Measurements from ENCODE around the gene PTPRM. TPM values are rescaled to one million over a fixed set of nuclear protein-coding genes. Genes with fewer than 3 reads are reported as not detected.

Gene PTPRM
- total RNA-seq, 1 experiment from 2014 or later, result 11.1 TPM

DNA sequence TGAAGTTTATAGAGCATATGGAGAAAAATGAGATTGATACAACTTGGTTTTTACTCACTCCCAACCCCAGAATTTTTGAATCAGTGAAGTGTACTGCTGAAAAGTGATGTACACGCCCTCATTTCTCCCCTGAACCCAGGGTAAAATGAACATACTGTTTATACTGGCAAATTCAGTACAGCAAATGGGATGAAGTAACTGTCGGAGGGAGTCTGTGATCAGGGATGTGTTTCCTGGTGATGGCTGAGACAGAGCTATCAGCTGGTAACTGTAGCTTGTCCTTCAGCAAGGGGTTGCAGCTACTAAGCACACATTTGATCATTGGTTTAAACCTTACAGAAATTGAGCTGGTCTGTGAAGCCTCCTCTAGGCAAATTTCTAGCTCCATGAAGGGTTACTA lies 191.6 kb downstream of the PTPRM start:
- no peak overlapping the region for H3K27ac Mint-ChIP-seq
- no peaks in the 10 kb centered on the region for H3K36me3 Mint-ChIP-seq
- ATAC-seq (no peak), DNase-seq (ENCODE audit: low spot score) (no peak)
- peaks cover 20% of the 10 kb centered on the region for H3K4me1 Mint-ChIP-seq
- H3K4me3 Mint-ChIP-seq, result no peak overlapping the region
- H3K27me3 Mint-ChIP-seq (ENCODE audit: low read depth), result no peaks in the 10 kb centered on the region
- H3K9me3 Mint-ChIP-seq, result no peaks in the 10 kb centered on the region
- ChIA-PET CTCF (no interaction called here), POLR2A (no interaction called here)
- TF ChIP-seq ATF2 (CRISPR knock-in tag; IDR thresholded peaks at IDR 0.05; ENCODE audit: borderline replicate concordance, low read depth) (no peak), ZNF423 (CRISPR knock-in tag; IDR thresholded peaks at IDR 0.05) (no peak), TEAD1 (CRISPR knock-in tag; IDR thresholded peaks at IDR 0.05) (no peak), ZNF416 (CRISPR knock-in tag; IDR thresholded peaks at IDR 0.05) (no peak), SMAD4 (CRISPR knock-in tag; IDR thresholded peaks at IDR 0.05) (no peak), ERG (CRISPR knock-in tag; IDR thresholded peaks at IDR 0.05) (no peak), ESRRA (CRISPR knock-in tag; IDR thresholded peaks at IDR 0.05; ENCODE audit: borderline replicate concordance) (no peak), FOXP1 (CRISPR knock-in tag; IDR thresholded peaks at IDR 0.05; ENCODE audit: borderline replicate concordance) (no peak)
- TF ChIP-seq, protein P1, sequence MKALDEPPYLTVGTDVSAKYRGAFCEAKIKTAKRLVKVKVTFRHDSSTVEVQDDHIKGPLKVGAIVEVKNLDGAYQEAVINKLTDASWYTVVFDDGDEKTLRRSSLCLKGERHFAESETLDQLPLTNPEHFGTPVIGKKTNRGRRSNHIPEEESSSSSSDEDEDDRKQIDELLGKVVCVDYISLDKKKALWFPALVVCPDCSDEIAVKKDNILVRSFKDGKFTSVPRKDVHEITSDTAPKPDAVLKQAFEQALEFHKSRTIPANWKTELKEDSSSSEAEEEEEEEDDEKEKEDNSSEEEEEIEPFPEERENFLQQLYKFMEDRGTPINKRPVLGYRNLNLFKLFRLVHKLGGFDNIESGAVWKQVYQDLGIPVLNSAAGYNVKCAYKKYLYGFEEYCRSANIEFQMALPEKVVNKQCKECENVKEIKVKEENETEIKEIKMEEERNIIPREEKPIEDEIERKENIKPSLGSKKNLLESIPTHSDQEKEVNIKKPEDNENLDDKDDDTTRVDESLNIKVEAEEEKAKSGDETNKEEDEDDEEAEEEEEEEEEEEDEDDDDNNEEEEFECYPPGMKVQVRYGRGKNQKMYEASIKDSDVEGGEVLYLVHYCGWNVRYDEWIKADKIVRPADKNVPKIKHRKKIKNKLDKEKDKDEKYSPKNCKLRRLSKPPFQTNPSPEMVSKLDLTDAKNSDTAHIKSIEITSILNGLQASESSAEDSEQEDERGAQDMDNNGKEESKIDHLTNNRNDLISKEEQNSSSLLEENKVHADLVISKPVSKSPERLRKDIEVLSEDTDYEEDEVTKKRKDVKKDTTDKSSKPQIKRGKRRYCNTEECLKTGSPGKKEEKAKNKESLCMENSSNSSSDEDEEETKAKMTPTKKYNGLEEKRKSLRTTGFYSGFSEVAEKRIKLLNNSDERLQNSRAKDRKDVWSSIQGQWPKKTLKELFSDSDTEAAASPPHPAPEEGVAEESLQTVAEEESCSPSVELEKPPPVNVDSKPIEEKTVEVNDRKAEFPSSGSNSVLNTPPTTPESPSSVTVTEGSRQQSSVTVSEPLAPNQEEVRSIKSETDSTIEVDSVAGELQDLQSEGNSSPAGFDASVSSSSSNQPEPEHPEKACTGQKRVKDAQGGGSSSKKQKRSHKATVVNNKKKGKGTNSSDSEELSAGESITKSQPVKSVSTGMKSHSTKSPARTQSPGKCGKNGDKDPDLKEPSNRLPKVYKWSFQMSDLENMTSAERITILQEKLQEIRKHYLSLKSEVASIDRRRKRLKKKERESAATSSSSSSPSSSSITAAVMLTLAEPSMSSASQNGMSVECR (CRISPR knock-in tag; IDR thresholded peaks at IDR 0.05; ENCODE audit: borderline replicate concordance), result no peak
- TF ChIP-seq, protein P2, sequence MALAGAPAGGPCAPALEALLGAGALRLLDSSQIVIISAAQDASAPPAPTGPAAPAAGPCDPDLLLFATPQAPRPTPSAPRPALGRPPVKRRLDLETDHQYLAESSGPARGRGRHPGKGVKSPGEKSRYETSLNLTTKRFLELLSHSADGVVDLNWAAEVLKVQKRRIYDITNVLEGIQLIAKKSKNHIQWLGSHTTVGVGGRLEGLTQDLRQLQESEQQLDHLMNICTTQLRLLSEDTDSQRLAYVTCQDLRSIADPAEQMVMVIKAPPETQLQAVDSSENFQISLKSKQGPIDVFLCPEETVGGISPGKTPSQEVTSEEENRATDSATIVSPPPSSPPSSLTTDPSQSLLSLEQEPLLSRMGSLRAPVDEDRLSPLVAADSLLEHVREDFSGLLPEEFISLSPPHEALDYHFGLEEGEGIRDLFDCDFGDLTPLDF (CRISPR knock-in tag; IDR thresholded peaks at IDR 0.05), result no peak

DNA sequence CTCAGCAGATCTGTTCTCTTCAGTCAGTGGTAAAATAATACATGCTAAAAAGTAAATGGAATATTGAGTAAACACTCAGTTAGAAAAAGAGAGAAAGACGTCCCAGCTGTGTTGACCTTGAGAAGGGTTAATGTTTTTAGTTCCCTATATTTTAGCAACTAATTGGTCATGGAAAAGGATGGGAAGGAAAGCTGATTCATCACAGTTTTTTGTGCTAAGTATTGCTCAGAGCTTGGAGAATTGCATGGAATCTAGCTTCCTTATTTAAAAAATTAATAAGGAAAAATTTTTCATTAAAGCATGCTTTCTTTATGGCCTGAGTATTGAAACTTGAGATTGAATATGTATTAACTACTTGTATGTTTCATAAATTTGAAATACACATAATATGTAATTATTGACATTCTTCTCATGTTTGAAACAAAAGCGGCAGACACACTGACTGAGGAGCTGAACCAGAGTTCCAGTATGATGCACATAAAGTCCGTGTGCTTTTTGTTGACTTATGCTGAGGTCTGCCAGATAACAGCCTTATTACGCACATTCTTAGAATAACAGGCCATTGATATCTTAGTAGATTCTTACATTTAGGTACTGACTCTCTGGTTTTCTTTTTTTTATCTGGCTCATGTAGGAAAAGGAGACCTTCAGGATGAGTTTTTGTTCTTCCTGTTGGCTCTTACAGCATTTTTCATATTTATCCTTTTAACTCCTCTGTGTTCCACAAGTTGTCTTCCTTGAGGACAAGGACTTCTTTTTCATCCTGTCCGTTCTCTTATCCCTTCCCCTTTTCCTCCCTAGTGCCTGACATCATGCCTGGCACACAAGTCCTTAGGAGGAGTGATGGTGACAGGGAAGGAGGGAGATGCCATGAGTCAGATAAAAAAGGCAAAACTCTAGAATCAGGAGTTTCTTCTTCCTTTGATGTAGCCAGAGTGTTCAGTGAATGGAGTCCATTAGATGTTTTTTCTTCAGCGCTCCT lies 194.1 kb downstream of the PTPRM start:
- ATAC-seq (no peak), DNase-seq (ENCODE audit: low spot score) (no peak)
- ChIA-PET CTCF (interaction anchor here (1.1 kb wide), 1 partner anchor 29 kb away, joined by 3 read pairs; no protein-coding TSS in a partner anchor), POLR2A (no interaction called here)
- peaks cover 26% of the 10 kb centered on the region for H3K4me1 Mint-ChIP-seq
- TF ChIP-seq ETV6 (CRISPR knock-in tag; IDR thresholded peaks at IDR 0.05) (no peak), ZNF396 (CRISPR knock-in tag; IDR thresholded peaks at IDR 0.05; ENCODE audit: borderline replicate concordance) (no peak), CTCF (IDR thresholded peaks at IDR 0.05) (no peak), FOXJ3 (CRISPR knock-in tag; IDR thresholded peaks at IDR 0.05; ENCODE audit: borderline replicate concordance) (no peak), TP53 (CRISPR knock-in tag; IDR thresholded peaks at IDR 0.05) (no peak), SOX15 (CRISPR knock-in tag; IDR thresholded peaks at IDR 0.05) (no peak), SP1 (CRISPR knock-in tag; conservative IDR thresholded peaks at IDR 0.05) (no peak)
- no peaks in the 10 kb centered on the region for H3K9me3 Mint-ChIP-seq
- H3K4me3 Mint-ChIP-seq, result no peak overlapping the region
- H3K36me3 Mint-ChIP-seq, result no peaks in the 10 kb centered on the region
- H3K27me3 Mint-ChIP-seq (ENCODE audit: low read depth), result no peaks in the 10 kb centered on the region
- H3K27ac Mint-ChIP-seq, result no peak overlapping the region
